AML-193 (cell line): ENCODE data around the gene FRMD4B.

Experiments
- DNase-seq, 2 experiments: peaks; one replicate each; lab custom pipeline; 2025; lab: John Stamatoyannopoulos, UW

Gene FRMD4B

GRCh38 chr3:69174871-69175737, 210.8 kb downstream of the FRMD4B start:
- no peak for DNase-seq

DNA sequence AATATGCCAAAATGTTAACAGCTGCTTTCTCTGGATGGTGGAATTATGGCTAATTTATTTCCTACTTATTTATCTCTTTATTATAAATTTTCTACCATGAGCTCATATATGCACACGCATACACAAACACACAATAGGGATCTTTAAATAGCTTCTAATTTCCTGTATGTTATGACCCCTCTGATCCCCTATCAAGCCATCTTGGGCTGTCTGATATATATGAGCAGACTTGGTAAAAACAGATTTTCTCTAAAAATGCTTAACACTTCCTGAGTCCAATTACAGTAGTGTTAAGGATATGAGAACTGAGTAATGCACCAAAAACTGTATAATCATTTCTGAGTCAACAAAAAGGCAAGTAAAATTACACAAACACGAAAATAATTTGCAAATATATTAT, 211.4 kb downstream of the FRMD4B start:
- no peak for DNase-seq

GRCh38 chr3:69172058-69172457, 213.8 kb downstream of the FRMD4B start:
- no peak for DNase-seq

DNA sequence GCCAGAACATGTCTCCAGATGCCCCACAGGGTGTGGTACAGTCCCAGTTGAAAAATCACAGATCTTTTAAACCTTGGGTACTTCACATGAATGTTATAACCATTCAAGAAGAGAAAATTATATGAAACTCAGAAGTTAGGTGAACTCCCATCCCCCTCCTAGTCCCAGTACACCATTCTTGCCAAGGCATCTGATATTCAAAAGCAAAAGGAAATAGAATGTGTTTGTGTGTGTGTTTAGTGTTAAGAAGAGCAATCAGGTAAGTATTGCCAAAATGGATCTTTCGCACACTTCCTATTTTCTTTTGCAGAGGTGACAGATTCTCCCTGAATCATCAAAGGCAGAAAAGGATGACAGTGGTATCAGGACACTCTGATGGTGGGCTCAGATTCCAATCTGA, 219.4 kb downstream of the FRMD4B start:
- no peak for DNase-seq

- no peak for DNase-seq
Observed at GRCh38 chr3:69165744-69166143, 220.1 kb downstream of the FRMD4B start.

DNA sequence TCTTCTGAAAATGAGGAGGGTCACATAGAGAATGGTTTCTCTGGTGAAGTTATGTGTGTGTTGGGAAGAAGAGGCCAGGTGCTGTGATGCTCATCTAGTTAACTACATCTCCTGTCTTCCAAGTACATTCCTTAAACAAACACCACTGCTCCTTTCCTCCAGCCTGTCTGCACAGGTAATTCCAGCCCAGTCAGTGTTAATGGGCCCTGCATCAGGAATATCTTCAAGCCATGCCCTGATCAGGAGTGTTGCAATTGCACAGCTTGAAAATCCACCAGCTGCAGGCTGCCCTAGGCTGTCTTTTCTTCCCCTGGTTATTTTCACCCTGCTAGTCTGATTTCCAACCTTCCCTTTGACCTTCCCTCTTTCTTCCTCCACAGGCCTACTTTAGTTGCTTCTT, 221.6 kb downstream of the FRMD4B start:
- DNase-seq: no peak

- DNase-seq: no peak
Observed at GRCh38 chr3:69162308-69162980, 223.4 kb downstream of the FRMD4B start.

GRCh38 chr3:69161587-69162307, 224.1 kb downstream of the FRMD4B start:
- DNase-seq: peak; percentile 61 to 77

- DNase-seq: no peak
Observed at GRCh38 chr3:69160525-69160924, 225.4 kb downstream of the FRMD4B start.

GRCh38 chr3:69160107-69160506, 225.8 kb downstream of the FRMD4B start:
- DNase-seq: no peak

GRCh38 chr3:69149586-69149985, 236.3 kb downstream of the FRMD4B start:
- no peak for DNase-seq

DNA sequence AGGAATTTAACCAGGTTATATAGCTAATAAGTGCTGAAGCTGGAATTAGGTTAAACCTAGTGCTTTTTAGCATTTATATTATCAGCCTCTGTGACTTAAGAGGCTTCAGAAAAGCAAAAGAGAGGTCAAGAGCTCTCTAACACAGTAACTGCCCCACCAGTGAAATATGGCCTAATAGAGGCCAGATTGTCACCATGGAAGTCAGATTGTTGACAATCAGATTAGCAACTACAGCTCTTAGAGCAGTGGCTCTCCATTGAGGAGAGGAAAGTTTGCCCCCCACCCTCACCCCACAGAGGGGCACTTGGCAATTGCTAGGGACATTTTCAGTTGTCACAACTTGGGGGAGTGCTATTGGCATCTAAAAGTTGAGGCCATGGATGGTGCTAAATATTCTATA, 240.2 kb downstream of the FRMD4B start:
- DNase-seq: no peak

DNA sequence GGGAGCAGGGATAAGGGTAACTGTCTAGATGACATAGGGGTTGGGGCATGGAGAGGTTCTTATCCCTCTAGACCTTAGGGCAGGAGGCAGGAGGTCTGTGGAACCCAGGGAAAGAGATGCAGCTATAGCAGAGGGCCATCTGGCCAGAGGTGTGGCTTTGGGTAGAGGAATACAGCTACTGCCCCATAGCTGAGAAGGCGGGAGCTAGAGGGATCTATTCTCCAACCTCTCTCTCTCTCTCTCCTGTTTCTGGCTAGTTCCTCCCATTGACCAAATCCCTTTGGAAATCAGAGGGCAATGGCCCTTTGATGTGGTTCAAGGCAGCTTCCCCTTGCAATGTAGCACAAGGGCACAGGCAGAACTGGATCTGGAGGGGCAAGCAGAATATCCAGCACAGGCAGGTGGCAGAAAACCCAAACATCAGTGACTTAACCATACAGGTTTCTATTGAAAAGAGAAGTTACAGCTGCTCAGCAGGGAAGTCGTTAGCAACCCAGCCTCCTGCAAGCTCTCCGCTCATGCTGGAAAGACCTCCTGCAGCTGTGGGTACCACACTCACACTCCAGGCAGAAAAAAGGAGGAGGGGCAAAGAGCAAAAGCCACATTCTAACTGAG, 241.2 kb downstream of the FRMD4B start:
- DNase-seq: no peak

- no peak for DNase-seq
Observed at GRCh38 chr3:69143612-69144011, 242.3 kb downstream of the FRMD4B start.

DNA sequence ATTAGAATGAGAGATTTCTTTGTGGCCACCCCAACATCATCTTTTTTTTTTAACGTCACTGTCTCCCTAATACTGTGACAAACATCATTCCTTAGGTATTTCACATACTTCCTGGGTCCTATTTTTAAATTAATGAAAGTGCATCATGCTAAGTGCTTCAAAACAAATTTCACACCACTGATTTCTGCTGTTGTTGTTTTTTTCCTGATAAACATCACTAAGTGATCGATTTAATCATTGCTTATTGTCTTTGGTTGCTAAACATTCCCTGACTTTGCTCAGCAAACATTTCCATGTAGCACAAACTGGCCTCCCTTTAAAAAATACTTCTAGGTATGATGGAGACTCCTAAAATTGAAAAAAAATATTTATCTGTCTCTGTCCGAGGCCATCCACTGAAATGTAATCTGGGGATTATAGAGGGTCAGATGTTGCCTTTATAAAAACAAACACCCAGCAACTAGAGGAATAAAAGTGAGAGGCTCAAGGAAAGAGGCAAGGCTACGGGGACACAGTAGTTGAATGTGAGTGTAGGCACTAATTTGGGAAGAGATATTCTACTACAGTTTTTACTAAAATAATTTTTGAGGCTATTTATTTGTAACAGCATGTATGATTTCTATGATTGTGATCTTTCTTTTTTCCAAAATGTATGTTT, 243.0 kb downstream of the FRMD4B start:
- no peak for DNase-seq

DNA sequence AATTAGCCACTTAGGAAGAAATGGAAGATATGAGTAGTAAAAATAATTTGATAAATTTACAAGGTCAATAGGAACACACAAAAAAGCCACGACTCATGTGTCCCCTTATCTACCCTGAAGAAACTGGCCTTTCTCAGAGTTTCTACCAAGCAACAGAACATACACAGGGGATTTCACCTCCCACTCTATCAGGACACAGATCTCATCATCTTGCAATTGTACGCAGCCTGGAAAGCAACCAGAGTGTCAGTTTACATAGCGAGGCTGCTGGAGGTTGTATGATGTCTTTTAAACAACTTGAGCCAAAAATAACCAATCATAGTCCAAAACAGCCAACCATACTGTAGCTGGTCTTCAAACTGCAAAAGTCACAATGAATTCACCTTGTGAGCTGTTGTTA, 243.8 kb downstream of the FRMD4B start:
- no peak for DNase-seq

- DNase-seq: no peak
Observed at GRCh38 chr3:69141313-69141712, 244.6 kb downstream of the FRMD4B start.

DNA sequence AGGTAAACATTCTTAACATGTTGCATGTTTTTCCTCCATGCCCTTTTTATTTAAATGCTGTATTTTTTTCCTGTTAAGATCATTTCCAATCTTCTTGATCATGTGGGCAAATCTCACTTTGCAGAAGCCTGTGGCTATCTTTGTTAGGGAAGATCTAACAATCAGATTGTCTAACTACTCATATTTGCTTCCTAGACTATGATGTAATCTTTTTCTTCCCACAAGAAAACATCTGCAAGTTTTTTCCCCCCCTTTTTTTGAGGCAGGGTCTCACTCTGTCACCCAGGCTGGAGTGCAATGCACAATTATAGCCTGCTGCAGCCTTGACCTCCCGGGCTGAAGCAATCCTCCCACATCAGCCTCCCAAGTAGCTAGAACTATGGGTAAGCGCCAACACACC, 248.5 kb downstream of the FRMD4B start:
- no peak for DNase-seq

GRCh38 chr3:69137005-69137404, 248.9 kb downstream of the FRMD4B start:
- no peak for DNase-seq

DNA sequence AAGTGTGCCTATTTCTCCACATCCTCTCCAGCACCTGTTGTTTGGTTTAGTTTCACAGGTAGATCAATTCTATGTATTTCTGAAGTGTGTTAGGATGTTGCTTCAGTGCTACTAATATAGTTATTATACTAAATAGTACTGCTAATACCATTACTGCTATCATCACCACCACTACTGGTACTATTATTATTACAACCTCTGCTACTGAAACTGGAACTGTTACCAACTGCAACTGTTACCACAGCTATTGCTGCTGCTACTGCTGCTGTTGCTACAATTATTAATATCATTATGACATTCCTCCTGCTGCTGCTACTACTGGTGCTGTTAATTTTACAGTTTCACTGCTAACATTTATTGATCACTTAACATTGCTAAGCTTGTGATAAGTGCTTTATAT, 255.2 kb downstream of the FRMD4B start:
- DNase-seq: no peak

- no peak for DNase-seq
Observed at GRCh38 chr3:69129531-69129930, 256.4 kb downstream of the FRMD4B start.

DNA sequence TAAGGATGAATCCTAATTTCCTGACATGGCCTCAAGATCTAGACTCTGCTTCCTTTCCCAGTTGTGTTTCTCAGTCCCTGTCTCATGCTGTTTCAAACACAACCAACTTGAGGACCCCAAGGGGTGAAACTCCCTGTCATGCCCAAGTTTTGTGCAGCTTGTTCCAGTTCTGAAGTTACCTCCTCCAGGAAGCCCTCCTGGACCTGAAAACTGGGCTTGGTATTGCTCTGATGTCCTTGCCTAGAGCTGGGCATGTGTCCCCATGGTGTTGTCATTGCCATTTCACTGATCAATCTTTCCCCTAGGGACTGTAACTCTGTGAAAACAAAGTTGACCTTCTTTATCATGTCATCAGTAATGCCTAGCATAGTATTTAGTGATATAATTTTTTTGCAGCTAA, 257.4 kb downstream of the FRMD4B start:
- DNase-seq: no peak
